ENCODE results near the gene COMMD4. TPM values are rescaled to one million over a fixed set of nuclear protein-coding genes. Genes with fewer than 3 reads are reported as not detected.
"Not testable (repeated sequence)": the region's sequence is repeated elsewhere in the genome, so short reads cannot be mapped to it uniquely, and the experiment has no call there.

COMMD4 gene
- total RNA-seq, 1 donor from 2014 or later: 95.6 TPM

GRCh38 chr15:75348034-75348561, 12.2 kb downstream of the COMMD4 start:
- Mint-ChIP-seq H3K4me3 (ENCODE audit: low read depth) (peak overlapping the region; percentile 82), H3K36me3 (ENCODE audit: insufficient read depth) (no peaks in the 10 kb centered on the region), H3K27ac (peak overlapping the region; percentile 33), H3K4me1 (ENCODE audit: low read depth) (peaks cover 5% of the 10 kb centered on the region), H3K9me3 (ENCODE audit: low read depth) (no peaks in the 10 kb centered on the region), H3K27me3 (no peaks in the 10 kb centered on the region)
- no peak for TF ChIP-seq CTCF (IDR thresholded peaks at IDR 0.05; ENCODE audit: unreplicated experiment)
- no peak for DNase-seq (ENCODE audit: low spot score, unreplicated experiment)

GRCh38 chr15:75348562-75349350, 12.9 kb downstream of the COMMD4 start:
- peak overlapping the region; percentile 33 for H3K27ac Mint-ChIP-seq
- TF ChIP-seq CTCF (IDR thresholded peaks at IDR 0.05; ENCODE audit: unreplicated experiment): no peak
- DNase-seq (ENCODE audit: low spot score, unreplicated experiment): no peak

GRCh38 chr15:75349351-75349669, 13.4 kb downstream of the COMMD4 start:
- peak overlapping the region; percentile 82 for H3K4me3 Mint-ChIP-seq (ENCODE audit: low read depth)
- H3K36me3 Mint-ChIP-seq (ENCODE audit: insufficient read depth); DNase-seq (ENCODE audit: low spot score, unreplicated experiment); H3K4me1 Mint-ChIP-seq (ENCODE audit: low read depth); H3K27me3 Mint-ChIP-seq; H3K27ac Mint-ChIP-seq; H3K9me3 Mint-ChIP-seq (ENCODE audit: low read depth): not testable (repeated sequence)

More at GRCh38 chr15:75348562-75349350, 12.9 kb downstream of the COMMD4 start:
- Mint-ChIP-seq H3K36me3 (ENCODE audit: insufficient read depth) (no peaks in the 10 kb centered on the region), H3K9me3 (ENCODE audit: low read depth) (no peaks in the 10 kb centered on the region), H3K27me3 (no peaks in the 10 kb centered on the region), H3K4me1 (ENCODE audit: low read depth) (peaks cover 5% of the 10 kb centered on the region), H3K4me3 (ENCODE audit: low read depth) (peak overlapping the region; percentile 82)

GRCh38 chr15:75349851-75350588, 14.2 kb downstream of the COMMD4 start:
- peaks cover 4% of the 10 kb centered on the region for H3K4me1 Mint-ChIP-seq (ENCODE audit: low read depth)
- H3K9me3 Mint-ChIP-seq (ENCODE audit: low read depth): no peaks in the 10 kb centered on the region
- H3K27me3 Mint-ChIP-seq: no peaks in the 10 kb centered on the region
- TF ChIP-seq CTCF (IDR thresholded peaks at IDR 0.05; ENCODE audit: unreplicated experiment): no peak
- peak overlapping the region; percentile 50 for H3K4me3 Mint-ChIP-seq (ENCODE audit: low read depth)
- H3K27ac Mint-ChIP-seq: no peak overlapping the region
- no peaks in the 10 kb centered on the region for H3K36me3 Mint-ChIP-seq (ENCODE audit: insufficient read depth)
- DNase-seq (ENCODE audit: low spot score, unreplicated experiment): no peak

GRCh38 chr15:75350601-75351361, 14.9 kb downstream of the COMMD4 start:
- H3K4me1 Mint-ChIP-seq (ENCODE audit: low read depth): peaks cover 4% of the 10 kb centered on the region
- peaks cover 1% of the 10 kb centered on the region for H3K36me3 Mint-ChIP-seq (ENCODE audit: insufficient read depth)
- no peak for TF ChIP-seq CTCF (IDR thresholded peaks at IDR 0.05; ENCODE audit: unreplicated experiment)
- no peak overlapping the region for H3K27ac Mint-ChIP-seq
- no peak overlapping the region for H3K4me3 Mint-ChIP-seq (ENCODE audit: low read depth)
- H3K27me3 Mint-ChIP-seq: no peaks in the 10 kb centered on the region
- DNase-seq (ENCODE audit: low spot score, unreplicated experiment): no peak
- no peaks in the 10 kb centered on the region for H3K9me3 Mint-ChIP-seq (ENCODE audit: low read depth)

Measured in progenitor cell of endocrine pancreas (in vitro differentiated cells).